ENCODE data around the gene CPAMD8. TPM values are rescaled to one million over a fixed set of nuclear protein-coding genes. Genes with fewer than 3 reads are reported as not detected.
"Not testable (repeated sequence)": the region's sequence is repeated elsewhere in the genome, so short reads cannot be mapped to it uniquely, and the experiment has no call there.

CPAMD8 gene
- polyA plus RNA-seq, 1 donor = 43.5 TPM

DNA sequence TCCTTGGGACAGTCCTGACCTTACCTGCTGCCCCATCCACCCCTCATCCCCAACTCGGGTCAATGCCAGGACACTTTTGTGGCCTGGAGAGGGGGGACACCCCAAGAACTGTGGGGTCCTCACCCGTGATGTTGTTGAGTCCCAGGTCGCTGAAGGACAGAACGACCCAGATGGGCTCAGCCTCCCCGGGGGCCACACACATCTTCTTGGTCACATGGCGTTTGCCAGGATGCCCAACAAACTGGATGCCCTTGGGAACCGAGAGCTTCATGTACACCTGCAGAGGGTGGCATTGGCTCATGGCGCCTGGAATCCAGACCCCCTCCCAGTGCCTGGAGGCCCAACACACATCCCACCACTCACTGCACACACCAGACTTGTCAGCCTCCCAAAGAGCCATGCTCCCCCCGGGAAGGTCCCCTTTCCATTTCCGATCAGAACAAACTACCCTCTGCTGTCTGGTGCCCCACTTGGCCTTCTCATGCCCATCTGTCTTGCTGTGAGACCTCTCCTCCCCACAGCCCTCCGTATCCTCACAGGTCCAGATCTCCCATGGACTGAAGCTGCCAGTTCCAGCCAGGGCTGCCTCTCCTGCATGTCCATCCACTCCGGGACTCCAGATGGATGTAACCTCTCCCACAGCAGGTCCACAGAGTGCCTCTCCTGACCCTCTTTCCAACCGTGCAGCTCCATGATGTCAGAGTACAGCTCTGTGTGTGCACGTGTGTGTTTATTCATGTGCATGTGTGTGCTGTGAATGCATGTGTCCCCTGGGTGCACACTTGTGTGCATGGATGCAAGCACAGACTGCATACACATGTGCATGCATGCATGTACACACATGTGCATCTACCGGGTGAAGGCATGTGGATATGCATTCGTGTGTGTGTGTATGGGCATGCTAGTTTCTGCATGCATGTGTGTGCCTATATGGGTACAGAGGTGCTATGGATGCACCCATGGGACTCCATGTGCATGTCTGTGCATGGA, 79.4 kb downstream of the CPAMD8 start:
- no peak for DNase-seq

GRCh38 chr19:16945762-16946465, 80.7 kb downstream of the CPAMD8 start:
- DNase-seq = no peak

DNA sequence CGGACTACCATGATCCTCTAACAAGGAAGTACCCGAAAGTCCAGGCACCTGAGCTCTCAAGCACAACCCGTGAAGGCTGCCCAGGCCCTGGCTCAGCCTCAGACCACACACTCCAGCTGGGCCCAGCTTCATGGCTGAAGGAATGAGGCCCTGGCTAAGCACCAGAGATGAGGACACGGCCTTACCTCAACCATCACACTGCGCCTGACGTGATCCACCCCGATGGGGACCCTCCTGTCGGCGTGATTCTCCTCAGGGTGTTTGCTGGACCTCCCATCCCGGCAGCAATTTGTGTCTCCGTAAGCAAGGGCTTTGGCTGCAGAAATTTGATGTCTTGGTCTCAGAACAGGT, 81.3 kb downstream of the CPAMD8 start:
- no peak for DNase-seq

- no peak for DNase-seq
Observed at GRCh38 chr19:16944626-16945363, 81.8 kb downstream of the CPAMD8 start.

- no peak for DNase-seq
Observed at GRCh38 chr19:16943942-16944625, 82.5 kb downstream of the CPAMD8 start.

GRCh38 chr19:16943090-16943489, 83.5 kb downstream of the CPAMD8 start:
- not testable (repeated sequence) for DNase-seq

DNA sequence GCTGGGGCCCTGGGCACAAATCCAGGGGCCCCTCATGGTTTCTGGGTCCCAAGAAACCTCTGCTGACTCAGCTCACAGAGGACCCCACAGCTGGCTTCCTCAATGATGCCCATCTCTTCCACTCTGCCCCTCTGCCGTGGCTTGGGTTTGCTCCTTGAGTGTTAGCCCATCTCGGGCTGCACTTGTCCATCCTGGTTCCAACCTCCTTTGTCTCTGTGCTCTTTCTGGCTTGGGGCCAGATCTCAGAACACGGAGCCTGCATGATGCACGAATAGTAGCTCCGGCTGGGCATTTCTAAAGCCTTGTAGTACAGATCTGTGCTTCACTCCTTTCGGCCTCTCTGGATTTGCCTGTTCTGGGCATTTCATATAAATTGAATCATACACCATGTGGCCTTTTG, 84.0 kb downstream of the CPAMD8 start:
- DNase-seq = no peak

DNA sequence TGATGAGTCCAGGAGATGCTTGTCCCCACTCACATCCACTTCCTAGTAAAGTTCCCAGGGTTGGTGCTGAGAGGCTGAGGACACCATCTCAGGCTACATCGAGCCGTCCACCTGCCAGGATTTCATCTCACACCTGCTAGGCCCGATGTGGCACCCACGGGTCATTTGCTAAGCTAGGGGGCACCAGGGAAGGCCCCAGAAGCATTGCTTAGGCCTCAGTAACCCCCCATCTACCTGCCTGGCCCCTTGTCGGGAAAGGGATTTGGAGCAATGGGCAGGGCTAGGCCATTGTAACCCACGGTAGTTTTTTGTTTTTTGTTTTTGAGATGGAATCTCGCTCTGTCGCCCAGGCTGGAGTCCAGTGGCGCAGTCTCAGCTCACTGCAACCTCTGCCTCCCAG, 86.0 kb downstream of the CPAMD8 start:
- no peak for DNase-seq

- not testable (repeated sequence) for DNase-seq
Observed at GRCh38 chr19:16940063-16940462, 86.5 kb downstream of the CPAMD8 start.

GRCh38 chr19:16938211-16938610, 88.4 kb downstream of the CPAMD8 start:
- no peak for DNase-seq

DNA sequence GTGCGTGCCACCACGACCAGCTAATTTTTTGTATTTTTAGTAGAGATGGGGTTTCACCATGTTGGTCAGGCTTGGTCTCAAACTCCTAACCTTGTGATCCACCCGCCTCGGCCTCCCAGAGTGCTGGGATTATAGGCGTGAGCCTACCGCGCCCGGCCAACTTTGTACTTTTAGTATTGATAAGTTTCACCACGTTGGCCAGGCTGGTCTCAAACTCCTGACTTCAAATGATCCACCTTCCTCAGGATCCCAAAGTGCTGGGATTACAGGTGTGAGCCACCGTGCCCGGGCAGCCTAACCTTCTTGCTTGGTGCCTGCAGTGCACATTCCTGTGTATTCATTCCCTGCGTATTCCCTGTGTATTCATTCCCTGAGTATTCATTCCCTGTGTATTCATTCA, 88.8 kb downstream of the CPAMD8 start:
- not testable (repeated sequence) for DNase-seq

DNA sequence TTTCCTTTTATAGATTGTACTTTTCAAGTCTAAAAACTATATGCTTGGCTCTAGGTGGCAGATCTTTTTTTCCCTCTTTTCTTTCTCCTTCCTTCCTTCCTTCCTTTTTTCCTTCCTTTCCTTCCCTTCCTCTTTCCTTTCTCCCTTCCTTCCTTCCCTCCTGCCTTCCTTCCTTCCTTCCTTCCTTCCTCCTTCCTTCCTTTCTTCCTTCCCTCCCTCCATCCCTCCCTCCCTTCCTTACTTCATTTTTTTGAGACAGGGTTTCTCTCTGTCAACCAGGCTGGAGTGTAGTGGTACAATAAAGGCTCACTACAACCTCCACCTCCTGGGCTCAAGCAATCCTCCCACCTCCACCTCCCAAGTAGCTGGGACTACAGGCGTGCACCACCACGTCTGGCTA, 89.7 kb downstream of the CPAMD8 start:
- DNase-seq = no peak

DNA sequence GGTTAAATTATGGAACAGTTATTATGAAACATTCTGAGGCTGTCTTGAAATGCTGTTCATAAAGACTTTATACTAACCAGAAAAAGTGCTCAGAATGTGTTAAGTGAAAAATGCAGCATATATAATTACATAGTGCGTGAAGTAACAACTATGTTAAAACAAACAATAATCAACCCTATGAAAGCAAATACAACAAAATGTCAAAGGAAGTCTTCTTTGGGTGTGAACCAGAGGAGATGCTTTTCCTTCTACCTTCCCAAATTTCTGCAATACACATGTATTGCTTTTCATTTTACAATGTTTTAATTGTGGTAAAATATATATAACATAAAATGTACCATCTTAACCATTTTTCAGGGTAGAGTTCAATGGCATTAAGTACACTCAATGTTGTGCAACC, 92.1 kb downstream of the CPAMD8 start:
- DNase-seq = no peak

DNA sequence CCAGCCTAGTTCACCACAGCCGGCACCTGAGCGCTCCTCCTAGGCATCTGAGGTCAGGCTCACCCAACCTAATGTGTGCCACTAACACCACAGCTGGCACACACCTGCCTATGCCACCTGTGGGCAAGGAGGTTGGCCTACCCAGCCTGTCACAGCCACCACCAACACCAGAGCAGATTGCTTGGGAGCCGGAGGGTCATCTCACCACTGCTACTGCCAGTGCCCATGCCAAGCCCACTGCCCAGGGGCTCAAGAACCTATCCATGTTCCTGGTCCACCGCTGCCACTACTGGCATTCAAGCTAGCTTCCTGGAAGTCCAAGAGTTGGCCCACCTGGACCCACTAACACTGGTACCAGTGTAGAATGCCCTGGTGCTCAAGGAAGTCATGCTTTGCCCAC, 95.3 kb downstream of the CPAMD8 start:
- no peak for DNase-seq

- DNase-seq = no peak
Observed at GRCh38 chr19:16930753-16931152, 95.9 kb downstream of the CPAMD8 start.

DNA sequence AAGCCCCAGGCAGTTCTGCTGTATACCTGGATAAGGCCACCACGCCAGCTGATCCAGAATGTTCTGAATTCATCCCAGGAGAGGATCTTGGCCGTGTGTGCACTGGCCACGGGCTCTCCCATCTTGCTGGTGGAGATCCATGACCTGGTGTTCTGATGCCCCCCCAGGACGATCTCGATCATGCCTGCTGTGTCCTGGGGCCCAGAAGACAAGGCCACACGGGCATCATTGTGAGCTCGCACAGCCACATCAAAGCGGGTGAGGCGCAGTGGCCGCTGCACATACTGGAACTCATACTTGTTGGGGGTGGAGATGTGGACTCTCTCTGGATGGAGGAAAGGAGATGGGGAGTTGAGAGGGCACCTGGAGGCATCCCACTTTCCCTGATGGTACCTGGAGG, 97.7 kb downstream of the CPAMD8 start:
- no peak for DNase-seq

GRCh38 chr19:16928351-16928750, 98.3 kb downstream of the CPAMD8 start:
- no peak for DNase-seq

GRCh38 chr19:16927883-16928282, 98.7 kb downstream of the CPAMD8 start:
- no peak for DNase-seq

DNA sequence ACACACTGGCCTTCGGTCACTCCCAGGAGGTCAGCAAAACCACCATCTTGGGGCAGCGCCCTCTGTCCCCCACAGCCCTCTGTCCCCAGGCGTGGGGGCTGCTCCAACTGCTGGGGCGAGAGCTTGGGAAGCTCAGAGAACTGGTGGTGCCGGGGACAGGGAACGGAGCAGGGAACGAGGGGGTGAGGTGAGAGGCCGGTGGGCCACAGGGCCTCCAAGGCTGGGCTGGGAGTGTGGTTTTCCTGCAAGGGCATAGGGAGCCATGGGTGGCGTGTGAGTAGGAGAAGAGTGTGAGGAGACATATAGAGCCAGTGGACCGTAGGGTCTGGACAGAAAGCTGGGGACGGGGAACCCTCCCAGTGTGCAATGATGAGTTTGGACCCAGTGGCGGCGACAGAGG, 103.7 kb downstream of the CPAMD8 start:
- DNase-seq = no peak

DNA sequence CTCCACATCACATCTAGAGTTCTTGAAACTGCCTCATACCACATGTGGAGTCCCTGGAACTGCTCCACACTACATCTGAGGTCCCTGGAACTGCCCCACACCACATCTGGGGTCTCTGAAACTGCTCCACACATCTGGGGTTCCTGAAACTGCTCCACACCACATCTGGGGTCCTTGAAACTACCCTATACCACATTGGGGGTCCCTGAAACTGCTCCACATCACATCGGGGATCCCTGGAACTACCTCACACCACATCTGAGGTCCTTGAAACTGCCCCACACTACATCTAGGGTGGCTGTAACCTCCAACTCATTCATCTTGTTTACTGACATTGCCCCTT, 104.0 kb downstream of the CPAMD8 start:
- DNase-seq = no peak

- no peak for DNase-seq
Observed at GRCh38 chr19:16921766-16922591, 104.6 kb downstream of the CPAMD8 start.
